NK-92 (cell line): ENCODE measurements around the gene TOX3.

Experiments
- DNase-seq: peaks from one replicate; lab custom pipeline; 2025; ENCODE audit not compliant: unreplicated experiment; lab: John Stamatoyannopoulos, UW

The TOX3 gene

GRCh38 chr16:52563767-52564611 is 17.0 kb upstream of the TOX3 start:
- DNase-seq = no peak

- no peak for DNase-seq
Measured at GRCh38 chr16:52562770-52563169, 15.8 kb upstream of the TOX3 start.

GRCh38 chr16:52561910-52562741 is 15.2 kb upstream of the TOX3 start:
- DNase-seq = no peak

- DNase-seq = no peak
Measured at GRCh38 chr16:52558448-52558847, 11.5 kb upstream of the TOX3 start.

- DNase-seq = no peak
Measured at GRCh38 chr16:52557236-52557635, 10.3 kb upstream of the TOX3 start.

GRCh38 chr16:52556083-52556482 is 9.1 kb upstream of the TOX3 start:
- DNase-seq = no peak

GRCh38 chr16:52555572-52555971 is 8.6 kb upstream of the TOX3 start:
- no peak for DNase-seq

- DNase-seq = no peak
Measured at GRCh38 chr16:52554334-52554733, 7.4 kb upstream of the TOX3 start.

GRCh38 chr16:52553322-52553721 is 6.4 kb upstream of the TOX3 start:
- DNase-seq = no peak

- no peak for DNase-seq
Measured at GRCh38 chr16:52552643-52553042, 5.7 kb upstream of the TOX3 start.

- DNase-seq = no peak
Measured at GRCh38 chr16:52549011-52549692, 2.2 kb upstream of the TOX3 start.

- DNase-seq = no peak
Measured at GRCh38 chr16:52548261-52549010, 1.5 kb upstream of the TOX3 start.

GRCh38 chr16:52547834-52548215 is 882 bp upstream of the TOX3 start:
- DNase-seq = no peak

- no peak for DNase-seq
Measured at GRCh38 chr16:52546291-52547003, 496 bp downstream of the TOX3 start.

- DNase-seq = no peak
Measured at GRCh38 chr16:52545898-52546266, 1.1 kb downstream of the TOX3 start.

- no peak for DNase-seq
Measured at GRCh38 chr16:52545222-52545897, 1.6 kb downstream of the TOX3 start.

GRCh38 chr16:52544703-52545102 is 2.2 kb downstream of the TOX3 start:
- no peak for DNase-seq

GRCh38 chr16:52543654-52544053 is 3.3 kb downstream of the TOX3 start:
- DNase-seq = no peak

- DNase-seq = no peak
Measured at GRCh38 chr16:52540910-52541309, 6.0 kb downstream of the TOX3 start.

- DNase-seq = no peak
Measured at GRCh38 chr16:52539191-52539590, 7.8 kb downstream of the TOX3 start.
